HG03064 (cell line): ENCODE measurements around the gene GRIP1.

Source experiments
- ATAC-seq: cut with Tn5 transposase; IDR thresholded peaks from one replicate; pipeline ENCODE4 v1.9.1; 2021; ENCODE audit warnings: low read depth; ENCODE audit not compliant: unreplicated experiment

Gene GRIP1

DNA sequence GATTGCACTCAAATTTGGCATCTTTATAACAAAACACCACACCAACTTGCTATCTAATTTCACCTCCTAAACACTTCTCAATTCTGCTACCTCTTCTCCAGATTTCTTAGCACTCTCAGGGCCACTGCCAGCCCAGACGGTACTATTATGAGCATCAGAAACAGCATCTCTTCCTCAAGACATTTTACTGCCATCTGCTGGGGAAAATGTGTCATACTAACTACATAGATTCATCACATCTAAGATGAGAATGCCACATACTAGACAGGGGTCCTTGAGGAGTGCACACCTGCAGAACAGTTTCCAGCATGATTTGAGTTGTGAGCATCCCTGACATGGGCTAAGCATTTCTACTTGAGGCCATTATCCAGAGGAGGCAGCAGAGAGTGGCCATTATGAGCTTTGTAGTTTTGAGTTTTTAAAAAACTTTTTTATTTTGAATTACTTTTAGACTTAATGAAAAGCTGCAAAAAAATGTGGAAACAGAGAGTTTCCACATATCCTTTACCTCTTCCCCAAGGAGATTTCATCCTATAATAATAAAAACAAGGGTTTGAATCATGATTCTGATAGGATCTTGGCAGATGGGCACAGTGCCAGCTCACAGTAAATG, 15.1 kb upstream of the GRIP1 start:
- peak; percentile 71 for ATAC-seq

DNA sequence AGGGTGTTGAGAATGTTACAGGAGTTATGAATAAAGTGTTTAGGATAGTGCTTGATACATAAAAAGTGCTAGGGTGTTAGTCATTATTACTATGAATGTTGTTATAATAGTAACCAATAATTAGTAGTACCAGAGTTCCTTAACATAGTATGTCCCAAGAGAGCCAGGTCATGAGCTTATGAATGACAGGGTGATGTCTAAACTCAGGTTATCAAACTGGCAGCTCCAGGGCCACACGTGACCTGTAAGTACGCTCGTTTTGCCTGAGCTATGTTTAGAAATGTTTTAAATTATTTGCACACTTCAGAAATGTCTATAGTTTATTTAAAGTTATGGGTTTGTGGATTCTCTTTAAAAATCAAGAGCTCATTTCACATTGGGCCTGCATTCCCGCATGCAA, 14.1 kb upstream of the GRIP1 start:
- no peak for ATAC-seq

DNA sequence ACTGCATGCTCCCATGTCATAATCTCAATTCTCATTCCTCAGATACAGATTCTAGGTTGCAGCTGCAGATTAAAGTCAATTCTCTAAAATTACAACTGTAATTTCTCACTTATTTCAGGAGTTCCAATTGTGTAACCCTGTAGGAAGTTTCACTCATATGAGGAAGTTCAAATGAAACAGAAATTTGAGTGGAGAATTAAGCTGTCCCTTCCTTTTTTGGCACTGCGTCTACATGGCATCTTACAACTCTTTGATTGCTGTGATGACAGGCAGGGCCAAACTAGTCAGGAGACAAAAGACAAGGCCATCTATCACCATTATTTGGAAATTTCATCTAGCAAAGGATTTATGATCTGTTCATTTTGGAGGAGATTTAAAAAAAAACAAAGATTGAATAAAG, 13.3 kb upstream of the GRIP1 start:
- no peak for ATAC-seq

DNA sequence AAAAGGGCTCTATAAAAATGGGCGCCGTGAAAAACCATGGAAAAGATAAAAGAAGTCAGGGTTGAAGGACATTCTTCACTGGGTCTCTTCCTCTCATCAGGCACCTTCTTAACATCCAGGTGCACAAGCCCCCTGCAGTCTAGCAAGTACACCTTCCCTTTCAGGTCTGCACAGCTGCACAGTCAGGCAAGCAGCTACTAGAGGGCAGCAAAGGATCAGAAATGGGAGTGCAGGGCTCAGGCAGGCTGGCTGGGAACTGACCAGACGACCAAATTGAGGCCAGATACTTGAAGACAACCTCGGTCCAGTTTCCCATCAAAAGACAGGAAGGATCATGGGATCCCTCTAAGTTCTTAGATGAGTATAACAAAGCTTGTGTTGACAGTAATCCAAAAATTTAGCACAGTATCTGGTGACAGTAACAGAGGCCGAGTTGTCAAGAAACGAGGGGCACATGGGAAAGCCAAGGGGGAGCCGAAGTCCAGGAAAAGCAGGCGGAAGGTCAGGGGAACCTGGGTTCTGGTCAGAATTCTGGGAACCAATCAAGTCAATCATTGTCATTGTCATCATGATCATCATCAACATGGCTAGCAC, 10.1 kb upstream of the GRIP1 start:
- no peak for ATAC-seq

DNA sequence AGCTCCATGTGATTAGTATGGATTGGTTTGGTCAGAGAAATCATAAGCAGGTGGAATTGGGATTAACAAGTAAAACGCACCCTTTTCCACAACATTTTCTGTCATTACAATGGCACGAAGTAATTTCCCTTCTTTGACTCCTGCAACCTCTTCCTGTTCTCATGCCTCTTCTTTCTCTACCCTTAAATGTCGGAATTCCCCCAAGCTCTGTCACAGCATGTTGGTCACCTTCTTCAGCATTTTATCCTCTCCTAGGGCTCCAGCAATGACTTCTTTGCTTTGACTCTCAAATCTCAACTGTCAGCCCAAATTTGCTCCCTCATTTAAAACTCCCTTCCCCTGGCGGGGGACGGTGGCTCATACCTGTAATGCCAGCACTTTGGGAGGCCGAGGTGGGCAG, 5.3 kb upstream of the GRIP1 start:
- ATAC-seq = no peak

DNA sequence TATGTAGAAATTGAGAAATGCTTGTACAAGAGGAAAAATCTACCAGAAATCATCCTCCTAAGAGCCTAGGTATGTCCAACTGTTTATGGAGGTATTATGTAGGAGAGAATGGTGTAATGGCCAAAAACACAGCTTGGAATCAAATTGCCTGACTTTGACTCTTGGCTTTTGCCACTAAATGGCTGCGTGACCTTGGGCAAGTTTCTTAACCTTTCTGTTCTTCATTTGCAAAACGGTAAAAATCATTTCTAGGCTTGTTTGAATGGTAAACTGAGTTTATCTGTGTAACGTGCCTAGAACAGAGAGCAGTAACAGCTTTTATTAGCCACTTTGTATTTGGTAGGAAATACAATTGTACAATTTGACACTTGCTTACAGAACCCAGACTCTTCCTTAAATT, 4.9 kb upstream of the GRIP1 start:
- ATAC-seq = no peak

DNA sequence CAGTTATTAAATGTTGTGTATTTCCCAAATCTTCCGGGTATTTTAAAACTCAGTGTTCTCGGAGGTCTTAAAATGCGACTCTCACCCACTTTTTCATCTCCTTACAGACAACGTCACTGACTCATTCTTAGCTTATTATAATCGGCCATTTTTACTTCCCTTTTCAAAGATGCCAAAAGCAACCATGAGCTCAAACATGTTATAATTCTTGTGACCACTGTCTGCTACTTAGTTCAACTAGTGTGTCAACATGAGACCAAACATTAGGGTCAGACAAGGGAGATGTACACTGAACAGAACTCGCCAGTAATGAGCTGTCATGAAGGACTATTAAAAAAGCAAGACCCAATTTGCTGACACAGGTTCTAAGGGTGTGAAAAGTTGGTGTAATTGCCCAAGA, 4.2 kb upstream of the GRIP1 start:
- no peak for ATAC-seq

DNA sequence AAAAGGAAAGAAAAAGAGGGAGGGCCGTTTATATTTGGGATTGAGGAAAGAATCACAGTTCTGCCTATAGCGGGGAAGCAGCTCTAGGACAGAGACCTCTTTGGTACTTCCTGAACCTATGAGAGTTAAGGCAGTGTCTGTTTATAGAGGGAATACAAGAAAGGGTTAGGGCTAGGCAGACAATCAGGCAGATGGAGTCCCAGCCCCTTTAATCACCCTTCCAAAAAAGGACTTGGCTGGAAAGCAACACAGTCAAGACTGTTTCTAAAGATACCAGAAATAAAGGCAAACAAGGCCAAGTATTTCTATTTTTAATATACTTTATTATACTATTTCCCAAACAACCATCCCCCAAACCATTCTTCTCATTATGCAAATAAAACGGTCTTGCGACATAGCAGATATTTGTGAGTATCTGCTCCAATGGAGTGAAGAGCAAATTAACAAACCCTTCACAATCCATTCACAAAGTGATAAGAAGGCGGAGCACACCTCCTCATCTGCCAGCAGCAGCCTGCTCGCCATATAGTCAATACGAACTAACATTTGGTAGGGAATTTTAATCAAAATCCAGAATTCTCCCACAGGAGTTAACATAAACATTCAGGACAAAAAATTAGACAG, 697 bp upstream of the GRIP1 start:
- ATAC-seq = no peak

DNA sequence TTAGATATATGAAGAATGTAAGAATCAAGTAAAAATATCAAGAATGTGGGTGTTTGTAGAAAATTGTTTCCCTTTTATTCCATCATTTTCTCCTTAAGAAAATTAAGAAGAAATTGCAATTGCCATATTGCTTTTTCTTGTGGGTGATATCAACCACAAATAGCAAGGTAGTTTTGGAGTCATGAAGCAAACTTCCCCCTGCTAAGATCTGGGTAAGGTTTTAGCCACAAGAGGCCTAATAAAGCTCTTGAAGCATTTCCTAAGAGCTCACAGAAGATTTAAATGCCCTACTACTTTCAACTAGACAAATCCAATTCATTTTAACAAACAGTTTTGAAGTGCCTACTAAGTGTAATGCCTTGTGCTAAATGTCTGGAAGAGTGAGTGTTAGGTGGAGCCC, 2.6 kb downstream of the GRIP1 start:
- no peak for ATAC-seq

DNA sequence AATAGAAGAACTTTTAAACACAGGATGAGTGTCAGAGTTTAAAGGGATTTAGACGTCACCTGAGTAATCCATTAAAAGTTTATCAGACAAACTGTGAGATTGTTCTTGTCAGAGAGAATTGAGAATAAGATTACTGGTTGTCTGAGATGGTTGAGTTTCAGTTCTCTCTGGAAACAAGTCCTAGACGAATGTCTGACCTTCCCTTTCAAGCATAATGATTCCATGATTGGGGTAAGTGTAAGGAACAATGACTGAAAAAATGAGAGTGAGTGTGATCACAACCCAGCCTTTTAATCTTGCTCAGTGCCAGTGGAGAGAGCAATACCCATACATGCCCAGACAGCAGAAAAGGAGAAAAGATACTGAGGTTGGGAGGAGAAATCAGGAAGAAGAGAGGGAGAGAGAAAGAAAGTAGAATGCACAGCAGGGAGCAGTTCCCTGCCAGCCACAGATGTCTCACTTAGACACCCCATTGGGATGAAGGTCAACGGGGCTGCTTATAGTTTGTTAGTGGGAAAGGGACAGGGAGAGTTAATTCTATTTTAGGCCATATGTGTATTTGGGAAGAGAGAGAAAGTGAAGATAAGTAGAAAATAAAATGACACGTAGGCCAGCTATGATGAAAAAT, 4.3 kb downstream of the GRIP1 start:
- ATAC-seq = no peak

DNA sequence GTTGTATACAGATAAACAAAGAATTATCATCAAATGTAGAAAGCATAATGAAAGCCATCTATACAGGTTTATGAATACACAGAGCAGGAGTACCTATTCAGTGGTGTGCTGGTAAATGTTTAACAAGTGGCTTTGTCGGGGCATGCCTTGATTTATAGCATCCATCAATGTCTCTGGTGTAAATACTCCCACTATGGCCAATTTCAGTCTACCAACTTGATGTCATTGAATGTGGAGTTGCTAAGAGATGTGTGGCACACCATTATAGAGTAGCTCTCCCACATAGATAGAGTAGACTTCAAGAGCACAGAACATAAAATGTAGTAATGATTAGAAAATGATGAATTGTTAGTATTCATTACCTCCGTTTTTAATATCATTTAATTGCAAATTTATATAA, 9.3 kb downstream of the GRIP1 start:
- no peak for ATAC-seq

DNA sequence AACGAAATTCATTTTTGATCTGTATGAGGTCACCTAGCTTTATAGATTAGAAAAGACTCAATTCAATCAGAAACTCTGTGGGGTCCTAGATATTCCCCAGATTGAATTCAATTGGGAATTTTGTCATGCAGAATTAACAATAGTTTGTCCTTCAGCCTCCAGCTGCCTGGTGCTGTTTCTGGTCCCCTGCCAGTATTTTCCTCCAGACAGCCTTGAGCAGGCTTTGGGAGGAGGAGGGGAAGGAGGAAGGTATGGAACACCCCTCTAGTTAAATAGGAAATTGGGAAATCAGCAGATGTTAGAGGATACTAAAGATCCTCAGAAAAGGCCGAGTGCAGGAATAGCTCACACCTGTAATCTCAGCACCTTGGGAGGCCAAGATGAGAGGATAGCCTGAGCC, 10.6 kb downstream of the GRIP1 start:
- no peak for ATAC-seq

DNA sequence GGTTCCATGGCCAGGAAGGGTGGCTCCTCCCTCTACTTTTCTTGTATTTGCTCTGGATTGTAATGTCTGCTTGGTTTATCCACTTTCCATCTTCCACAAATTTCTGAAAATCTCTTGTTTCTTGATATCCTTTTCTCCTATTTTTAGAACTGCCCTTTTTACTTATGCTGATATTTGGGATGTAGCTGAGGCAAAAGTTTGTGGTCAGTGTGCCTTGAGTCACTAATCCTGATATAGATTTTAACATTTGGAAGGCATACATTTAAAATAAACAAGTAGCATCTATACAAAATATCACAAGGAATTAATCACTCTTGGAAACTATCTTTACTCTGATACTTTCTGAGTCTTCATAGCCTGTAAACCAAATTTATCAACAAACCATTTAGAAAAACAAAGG, 11.0 kb downstream of the GRIP1 start:
- ATAC-seq = no peak

DNA sequence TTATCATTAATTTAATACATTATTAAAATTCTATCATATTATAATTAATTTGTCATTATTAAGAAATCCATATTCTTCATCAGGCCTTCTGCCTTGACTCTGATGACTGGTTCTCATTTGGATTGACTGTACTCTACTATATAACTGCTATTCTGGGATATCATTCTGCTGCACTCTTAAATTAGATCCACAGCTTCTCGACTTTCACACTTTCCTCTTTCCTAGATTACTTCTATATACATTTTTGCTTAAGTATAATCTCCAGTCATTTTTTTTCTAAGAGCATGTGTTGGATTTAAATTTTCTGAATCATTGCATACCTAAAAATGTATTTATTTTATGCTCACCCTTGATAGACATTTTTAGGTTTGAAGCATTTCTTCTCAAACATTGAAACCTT, 12.4 kb downstream of the GRIP1 start:
- no peak for ATAC-seq

DNA sequence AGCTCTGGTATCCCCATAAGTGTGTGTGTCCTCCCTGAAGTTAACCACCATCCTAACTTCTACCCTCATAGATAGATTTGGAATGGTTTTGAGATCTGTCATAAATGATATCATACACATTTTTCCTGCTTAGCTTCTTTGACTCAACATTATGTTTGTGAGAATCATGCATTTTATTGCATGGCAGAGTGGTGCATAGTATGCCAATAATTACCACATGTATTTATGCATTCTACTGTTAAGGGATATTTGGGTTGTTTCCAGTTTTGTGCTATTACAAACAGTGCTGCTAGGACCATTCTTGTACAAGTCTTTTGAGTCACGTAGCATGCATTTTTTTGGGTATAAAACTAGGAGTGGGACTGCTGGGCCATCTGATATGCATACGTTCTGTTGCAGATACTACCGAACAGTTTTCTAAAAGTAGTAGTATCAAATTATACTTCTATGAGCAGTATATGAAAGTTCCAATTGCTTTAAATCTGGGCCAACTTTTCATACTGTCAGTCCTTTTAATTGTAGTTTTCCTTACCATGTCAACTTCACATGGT, 13.4 kb downstream of the GRIP1 start:
- ATAC-seq = no peak

DNA sequence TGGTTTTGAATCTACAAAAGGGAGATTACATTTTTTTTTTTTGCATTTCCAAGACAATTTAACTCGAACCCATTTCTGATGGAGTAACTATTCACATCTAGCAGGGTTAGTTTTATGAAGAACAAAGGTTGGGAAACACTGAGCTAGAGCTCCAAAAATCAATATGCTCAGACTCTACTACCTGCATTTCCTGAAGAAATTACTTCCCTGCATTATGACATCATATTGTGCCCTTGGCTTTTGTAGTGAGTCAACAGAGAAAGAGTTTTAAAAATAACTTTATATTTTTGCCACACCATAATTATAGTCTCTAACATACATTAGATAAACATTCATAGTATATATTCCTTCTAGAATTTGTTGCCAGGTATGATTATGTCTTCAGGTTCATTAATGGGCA, 14.8 kb downstream of the GRIP1 start:
- ATAC-seq = no peak

DNA sequence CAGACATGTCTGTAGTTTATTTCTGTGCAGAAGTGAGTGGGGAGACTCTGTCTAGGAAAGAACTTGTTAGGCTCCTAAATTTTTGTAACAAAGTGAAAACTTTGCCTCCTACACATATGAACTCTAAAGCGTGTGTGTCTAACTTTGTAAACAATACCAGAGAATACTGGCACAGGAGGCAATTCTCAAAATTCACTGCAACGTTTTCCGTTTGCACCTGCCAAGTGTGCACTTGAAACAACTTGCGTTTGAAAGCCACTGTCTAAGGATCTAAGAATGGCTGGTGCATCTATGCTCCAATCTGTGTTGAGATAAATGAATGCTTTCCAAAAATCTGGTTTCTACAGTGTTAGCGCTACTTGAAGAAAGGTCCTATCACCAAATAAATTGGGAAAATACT, 15.3 kb downstream of the GRIP1 start:
- ATAC-seq = no peak

DNA sequence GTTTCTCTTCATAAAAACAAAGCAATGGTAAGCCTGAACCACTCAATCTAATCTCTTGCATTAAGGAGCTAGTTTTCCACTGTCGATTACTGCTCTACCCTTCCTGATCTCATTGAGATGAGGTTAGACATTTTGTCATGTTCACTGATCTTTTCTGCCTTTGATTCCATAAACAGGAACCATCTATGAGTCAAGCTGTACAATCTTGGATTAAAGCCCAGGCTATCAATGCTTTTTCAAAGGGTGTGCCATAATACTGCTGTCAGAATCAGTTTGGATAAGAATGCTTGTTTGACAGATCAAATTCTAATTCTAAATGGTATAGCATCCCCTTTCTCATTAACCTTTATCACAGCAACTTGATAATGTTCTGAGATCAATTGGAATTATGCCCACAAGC, 16.1 kb downstream of the GRIP1 start:
- ATAC-seq = no peak

DNA sequence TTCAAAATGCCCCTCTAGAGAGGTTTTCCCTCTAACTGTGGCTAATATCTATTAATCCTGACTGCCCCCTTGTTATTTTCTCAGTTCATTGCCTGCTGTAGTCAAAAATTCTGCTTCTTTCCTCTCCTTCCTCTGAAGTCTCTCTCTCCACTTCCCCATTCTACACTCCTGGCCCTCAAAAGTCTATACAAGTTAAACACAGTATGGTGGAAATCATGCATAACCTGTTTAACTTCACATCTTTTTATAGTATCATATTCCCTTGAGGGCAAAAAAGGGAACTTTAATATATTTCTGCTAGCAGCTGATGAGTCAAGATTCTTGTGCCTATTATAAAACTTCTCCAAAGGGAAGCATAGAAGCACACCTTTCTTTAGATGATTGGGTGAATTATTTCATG, 16.7 kb downstream of the GRIP1 start:
- ATAC-seq = no peak

DNA sequence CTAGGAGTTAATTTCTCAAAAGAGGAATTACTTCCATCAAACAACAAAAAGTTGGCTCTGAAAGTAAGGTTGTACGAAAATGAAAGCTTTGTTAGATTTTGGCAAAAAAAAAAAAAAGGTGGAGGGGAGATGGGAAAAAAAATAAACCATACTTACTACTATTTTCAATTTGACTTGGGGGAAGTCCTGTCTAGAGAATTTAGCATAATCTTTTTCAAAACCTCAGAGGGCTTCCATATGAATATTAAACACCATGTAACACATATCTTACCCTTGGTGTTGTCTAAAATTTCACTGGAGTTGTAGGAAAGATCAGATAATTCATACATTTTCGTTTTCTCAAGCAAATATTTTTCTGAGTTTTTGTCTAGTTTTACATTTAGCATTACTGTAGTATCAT, 17.5 kb downstream of the GRIP1 start:
- ATAC-seq = no peak

DNA sequence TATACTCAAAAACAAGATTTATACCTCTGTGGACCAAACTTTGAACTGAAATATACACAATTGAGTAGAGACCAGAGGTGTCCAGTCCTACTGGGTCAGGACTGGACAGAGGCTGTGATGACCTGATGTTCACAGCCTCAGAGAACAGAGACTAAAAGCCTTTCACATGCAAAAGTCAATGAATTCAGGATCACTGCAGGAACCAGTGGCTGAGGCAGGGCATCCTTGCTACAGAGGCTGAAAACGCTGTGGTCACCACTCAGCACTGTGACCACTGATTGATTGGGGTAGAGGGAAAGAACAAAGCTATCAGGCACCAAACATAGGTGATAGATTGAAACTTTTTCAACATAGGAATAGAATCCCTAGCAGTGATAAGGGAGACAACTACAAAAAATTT, 25.1 kb downstream of the GRIP1 start:
- no peak for ATAC-seq
